ENCODE results near the gene IQCF6. TPM values are rescaled to one million over a fixed set of nuclear protein-coding genes. Genes with fewer than 3 reads are reported as not detected.

The IQCF6 gene
- polyA plus RNA-seq, 1 donor from 2014 or later, result not detected

DNA sequence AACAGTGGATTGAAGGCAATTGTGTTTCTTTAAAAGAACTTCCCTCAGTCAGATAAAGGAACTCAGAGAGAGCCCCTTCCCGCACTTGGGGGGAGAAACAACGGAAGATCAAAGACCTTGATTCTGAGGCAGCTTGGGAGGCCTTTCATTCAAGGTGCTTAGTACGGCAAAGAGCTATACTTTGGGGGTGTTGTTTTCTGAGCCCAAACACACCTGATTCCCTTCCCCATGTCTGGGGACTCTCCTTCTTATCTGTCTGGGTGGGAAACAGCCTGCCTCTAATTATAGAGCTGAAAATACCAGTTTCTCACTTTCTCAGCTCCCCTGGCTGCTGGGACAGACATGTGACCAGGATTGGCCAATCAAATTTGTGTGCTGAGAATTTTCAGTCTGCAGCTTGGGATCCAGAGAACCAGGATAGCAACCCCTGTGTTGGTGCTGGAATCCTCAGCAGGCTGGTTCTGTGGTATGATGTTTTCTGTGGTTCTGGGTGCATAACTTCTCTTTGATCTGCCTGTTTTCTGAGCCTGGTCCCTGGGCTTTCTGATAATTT lies 19.4 kb upstream of the IQCF6 start:
- H2AFZ ChIP-seq (ENCODE audit: low read depth, low read length), result no peak overlapping the region
- H3K27me3 ChIP-seq (ENCODE audit: insufficient read depth, low read depth, low read length), result no peaks in the 10 kb centered on the region
- no peak overlapping the region for H3K4me3 ChIP-seq (ENCODE audit: low read length)
- TF ChIP-seq TAF1 (IDR thresholded peaks at IDR 0.05; ENCODE audit: low read depth), result no peak
- TF ChIP-seq SMC3 (conservative IDR thresholded peaks at IDR 0.05; ENCODE audit: poor library complexity), result no peak
- TF ChIP-seq, protein P1, sequence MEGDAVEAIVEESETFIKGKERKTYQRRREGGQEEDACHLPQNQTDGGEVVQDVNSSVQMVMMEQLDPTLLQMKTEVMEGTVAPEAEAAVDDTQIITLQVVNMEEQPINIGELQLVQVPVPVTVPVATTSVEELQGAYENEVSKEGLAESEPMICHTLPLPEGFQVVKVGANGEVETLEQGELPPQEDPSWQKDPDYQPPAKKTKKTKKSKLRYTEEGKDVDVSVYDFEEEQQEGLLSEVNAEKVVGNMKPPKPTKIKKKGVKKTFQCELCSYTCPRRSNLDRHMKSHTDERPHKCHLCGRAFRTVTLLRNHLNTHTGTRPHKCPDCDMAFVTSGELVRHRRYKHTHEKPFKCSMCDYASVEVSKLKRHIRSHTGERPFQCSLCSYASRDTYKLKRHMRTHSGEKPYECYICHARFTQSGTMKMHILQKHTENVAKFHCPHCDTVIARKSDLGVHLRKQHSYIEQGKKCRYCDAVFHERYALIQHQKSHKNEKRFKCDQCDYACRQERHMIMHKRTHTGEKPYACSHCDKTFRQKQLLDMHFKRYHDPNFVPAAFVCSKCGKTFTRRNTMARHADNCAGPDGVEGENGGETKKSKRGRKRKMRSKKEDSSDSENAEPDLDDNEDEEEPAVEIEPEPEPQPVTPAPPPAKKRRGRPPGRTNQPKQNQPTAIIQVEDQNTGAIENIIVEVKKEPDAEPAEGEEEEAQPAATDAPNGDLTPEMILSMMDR (IDR thresholded peaks at IDR 0.05; ENCODE audit: poor library complexity, severe bottlenecking), result no peak
- no peak for TF ChIP-seq MXI1 (conservative IDR thresholded peaks at IDR 0.05; ENCODE audit: poor library complexity, severe bottlenecking)
- no peaks in the 10 kb centered on the region for H3K79me2 ChIP-seq (replicated peaks; ENCODE audit: insufficient read depth, low read length)
- no peaks in the 10 kb centered on the region for H3K9me2 ChIP-seq (ENCODE audit: insufficient read depth, low read length)
- no peaks in the 10 kb centered on the region for H4K20me1 ChIP-seq (ENCODE audit: insufficient read depth)
- no peak overlapping the region for H3K9ac ChIP-seq (ENCODE audit: low read length)
- H3K36me3 ChIP-seq (ENCODE audit: insufficient read depth, low read length), result no peaks in the 10 kb centered on the region
- H3K9me3 ChIP-seq (ENCODE audit: low read length), result no peaks in the 10 kb centered on the region
- no peaks in the 10 kb centered on the region for H3F3A ChIP-seq (ENCODE audit: insufficient read depth, low read length, poor library complexity, severe bottlenecking)
- no peak overlapping the region for H3K27ac ChIP-seq (ENCODE audit: low read length)
- H3K4me2 ChIP-seq (ENCODE audit: low read length), result no peak overlapping the region

DNA sequence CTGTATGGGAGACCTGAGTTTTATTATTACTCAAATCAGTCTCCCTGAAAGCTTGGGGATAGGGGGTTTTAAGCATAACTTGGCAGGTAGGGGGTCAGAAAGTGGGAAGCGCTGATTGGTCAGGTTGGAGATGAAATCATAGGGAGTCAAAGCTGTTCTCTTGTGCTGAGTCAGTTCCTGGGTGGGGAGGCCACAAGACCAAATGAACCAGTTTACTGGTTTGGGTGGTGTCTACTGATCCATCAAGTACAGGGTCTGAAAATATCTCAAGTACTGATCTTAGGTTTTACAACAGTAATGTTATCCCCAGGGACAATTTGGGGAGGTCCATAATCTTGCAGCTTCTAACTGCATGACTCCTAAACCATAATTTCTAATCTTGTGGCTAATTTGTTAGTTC lies 17.8 kb upstream of the IQCF6 start:
- no peaks in the 10 kb centered on the region for H3K9me3 ChIP-seq (ENCODE audit: low read length)
- TF ChIP-seq MXI1 (conservative IDR thresholded peaks at IDR 0.05; ENCODE audit: poor library complexity, severe bottlenecking) (no peak), RAD21 (conservative IDR thresholded peaks at IDR 0.05) (no peak), TAF1 (IDR thresholded peaks at IDR 0.05; ENCODE audit: low read depth) (no peak), EP300 (conservative IDR thresholded peaks at IDR 0.05; ENCODE audit: poor library complexity, severe bottlenecking) (no peak), POLR2AphosphoS5 (IDR thresholded peaks at IDR 0.05) (no peak)
- no peaks in the 10 kb centered on the region for H4K20me1 ChIP-seq (ENCODE audit: insufficient read depth)
- no peaks in the 10 kb centered on the region for H3K79me2 ChIP-seq (replicated peaks; ENCODE audit: insufficient read depth, low read length)
- no peak overlapping the region for H3K27ac ChIP-seq (ENCODE audit: low read length)
- H3K9ac ChIP-seq (ENCODE audit: low read length), result no peak overlapping the region
- H3K4me2 ChIP-seq (ENCODE audit: low read length), result no peak overlapping the region
- no peaks in the 10 kb centered on the region for H3F3A ChIP-seq (ENCODE audit: insufficient read depth, low read length, poor library complexity, severe bottlenecking)
- no peak overlapping the region for H3K4me3 ChIP-seq (ENCODE audit: low read length)
- no peaks in the 10 kb centered on the region for H3K9me2 ChIP-seq (ENCODE audit: insufficient read depth, low read length)
- no peaks in the 10 kb centered on the region for H3K36me3 ChIP-seq (ENCODE audit: insufficient read depth, low read length)
- H3K27me3 ChIP-seq (ENCODE audit: insufficient read depth, low read depth, low read length), result no peaks in the 10 kb centered on the region
- no peak overlapping the region for H2AFZ ChIP-seq (ENCODE audit: low read depth, low read length)

DNA sequence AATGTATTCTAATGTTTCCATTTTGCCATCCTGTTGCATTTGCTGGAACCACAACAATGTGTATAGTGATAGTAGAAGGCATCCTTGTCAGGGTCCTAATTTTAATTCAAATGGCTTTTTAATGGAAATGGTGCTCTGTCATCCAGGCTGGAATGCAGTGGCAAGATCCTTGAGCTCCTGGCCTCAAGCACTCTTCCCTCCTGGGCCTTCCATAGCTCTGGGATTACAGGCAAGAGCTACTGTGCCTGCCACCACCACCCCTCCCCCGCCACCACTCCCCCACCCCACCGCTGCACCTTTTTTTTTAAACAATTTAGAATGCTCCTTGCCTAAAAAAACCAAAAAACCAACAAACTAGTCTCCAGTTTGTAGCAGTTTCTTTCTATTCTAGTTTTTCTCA lies 15.2 kb upstream of the IQCF6 start:
- H3F3A ChIP-seq (ENCODE audit: insufficient read depth, low read length, poor library complexity, severe bottlenecking), result no peaks in the 10 kb centered on the region
- no peak overlapping the region for H3K27ac ChIP-seq (ENCODE audit: low read length)
- TF ChIP-seq EZH2 (IDR thresholded peaks at IDR 0.05; ENCODE audit: borderline replicate concordance, insufficient read depth, low read length, poor library complexity, severe bottlenecking) (no peak), SMC3 (conservative IDR thresholded peaks at IDR 0.05; ENCODE audit: poor library complexity) (no peak), POLR2AphosphoS5 (IDR thresholded peaks at IDR 0.05) (no peak), EP300 (conservative IDR thresholded peaks at IDR 0.05; ENCODE audit: poor library complexity, severe bottlenecking) (no peak), RAD21 (conservative IDR thresholded peaks at IDR 0.05) (no peak), TAF1 (IDR thresholded peaks at IDR 0.05; ENCODE audit: low read depth) (no peak), MXI1 (conservative IDR thresholded peaks at IDR 0.05; ENCODE audit: poor library complexity, severe bottlenecking) (no peak)
- TF ChIP-seq, protein P2, sequence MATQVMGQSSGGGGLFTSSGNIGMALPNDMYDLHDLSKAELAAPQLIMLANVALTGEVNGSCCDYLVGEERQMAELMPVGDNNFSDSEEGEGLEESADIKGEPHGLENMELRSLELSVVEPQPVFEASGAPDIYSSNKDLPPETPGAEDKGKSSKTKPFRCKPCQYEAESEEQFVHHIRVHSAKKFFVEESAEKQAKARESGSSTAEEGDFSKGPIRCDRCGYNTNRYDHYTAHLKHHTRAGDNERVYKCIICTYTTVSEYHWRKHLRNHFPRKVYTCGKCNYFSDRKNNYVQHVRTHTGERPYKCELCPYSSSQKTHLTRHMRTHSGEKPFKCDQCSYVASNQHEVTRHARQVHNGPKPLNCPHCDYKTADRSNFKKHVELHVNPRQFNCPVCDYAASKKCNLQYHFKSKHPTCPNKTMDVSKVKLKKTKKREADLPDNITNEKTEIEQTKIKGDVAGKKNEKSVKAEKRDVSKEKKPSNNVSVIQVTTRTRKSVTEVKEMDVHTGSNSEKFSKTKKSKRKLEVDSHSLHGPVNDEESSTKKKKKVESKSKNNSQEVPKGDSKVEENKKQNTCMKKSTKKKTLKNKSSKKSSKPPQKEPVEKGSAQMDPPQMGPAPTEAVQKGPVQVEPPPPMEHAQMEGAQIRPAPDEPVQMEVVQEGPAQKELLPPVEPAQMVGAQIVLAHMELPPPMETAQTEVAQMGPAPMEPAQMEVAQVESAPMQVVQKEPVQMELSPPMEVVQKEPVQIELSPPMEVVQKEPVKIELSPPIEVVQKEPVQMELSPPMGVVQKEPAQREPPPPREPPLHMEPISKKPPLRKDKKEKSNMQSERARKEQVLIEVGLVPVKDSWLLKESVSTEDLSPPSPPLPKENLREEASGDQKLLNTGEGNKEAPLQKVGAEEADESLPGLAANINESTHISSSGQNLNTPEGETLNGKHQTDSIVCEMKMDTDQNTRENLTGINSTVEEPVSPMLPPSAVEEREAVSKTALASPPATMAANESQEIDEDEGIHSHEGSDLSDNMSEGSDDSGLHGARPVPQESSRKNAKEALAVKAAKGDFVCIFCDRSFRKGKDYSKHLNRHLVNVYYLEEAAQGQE (IDR thresholded peaks at IDR 0.05; ENCODE audit: borderline replicate concordance), result no peak
- TF ChIP-seq, protein P1 (IDR thresholded peaks at IDR 0.05; ENCODE audit: poor library complexity, severe bottlenecking), result no peak
- H3K27me3 ChIP-seq (ENCODE audit: insufficient read depth, low read depth, low read length), result no peaks in the 10 kb centered on the region
- H2AFZ ChIP-seq (ENCODE audit: low read depth, low read length), result no peak overlapping the region
- H3K9ac ChIP-seq (ENCODE audit: low read length), result no peak overlapping the region
- no peaks in the 10 kb centered on the region for H4K20me1 ChIP-seq (ENCODE audit: insufficient read depth)
- no peaks in the 10 kb centered on the region for H3K79me2 ChIP-seq (replicated peaks; ENCODE audit: insufficient read depth, low read length)
- no peak overlapping the region for H3K4me2 ChIP-seq (ENCODE audit: low read length)
- H3K4me3 ChIP-seq (ENCODE audit: low read length), result no peak overlapping the region
- no peaks in the 10 kb centered on the region for H3K9me3 ChIP-seq (ENCODE audit: low read length)
- H3K36me3 ChIP-seq (ENCODE audit: insufficient read depth, low read length), result no peaks in the 10 kb centered on the region
- H3K9me2 ChIP-seq (ENCODE audit: insufficient read depth, low read length), result no peaks in the 10 kb centered on the region
